ENCODE results near the gene GSTA3.
"Not testable (repeated sequence)": the region's sequence is repeated elsewhere in the genome, so short reads cannot be mapped to it uniquely, and the experiment has no call there.

The GSTA3 gene

DNA sequence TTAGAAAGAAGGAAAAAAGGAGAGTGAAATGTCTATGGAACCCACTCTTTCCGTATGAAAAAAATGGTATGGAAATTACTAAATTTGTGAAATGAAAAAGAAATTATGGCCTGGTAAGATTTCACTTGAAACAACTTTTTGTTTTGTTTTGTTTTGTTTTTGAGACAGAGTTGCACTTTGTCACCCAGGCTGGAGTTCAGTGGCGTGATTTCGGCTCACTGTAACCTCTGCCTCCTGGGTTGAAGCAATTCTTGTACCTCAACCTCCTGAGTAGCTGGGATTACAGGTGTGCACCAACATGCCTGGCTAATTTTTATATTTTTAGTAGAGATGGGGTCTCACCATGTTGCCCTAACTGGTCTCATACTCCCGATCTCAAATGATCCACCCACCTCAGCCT, 51.1 kb downstream of the GSTA3 start (continued):
- TF ChIP-seq, protein P1, sequence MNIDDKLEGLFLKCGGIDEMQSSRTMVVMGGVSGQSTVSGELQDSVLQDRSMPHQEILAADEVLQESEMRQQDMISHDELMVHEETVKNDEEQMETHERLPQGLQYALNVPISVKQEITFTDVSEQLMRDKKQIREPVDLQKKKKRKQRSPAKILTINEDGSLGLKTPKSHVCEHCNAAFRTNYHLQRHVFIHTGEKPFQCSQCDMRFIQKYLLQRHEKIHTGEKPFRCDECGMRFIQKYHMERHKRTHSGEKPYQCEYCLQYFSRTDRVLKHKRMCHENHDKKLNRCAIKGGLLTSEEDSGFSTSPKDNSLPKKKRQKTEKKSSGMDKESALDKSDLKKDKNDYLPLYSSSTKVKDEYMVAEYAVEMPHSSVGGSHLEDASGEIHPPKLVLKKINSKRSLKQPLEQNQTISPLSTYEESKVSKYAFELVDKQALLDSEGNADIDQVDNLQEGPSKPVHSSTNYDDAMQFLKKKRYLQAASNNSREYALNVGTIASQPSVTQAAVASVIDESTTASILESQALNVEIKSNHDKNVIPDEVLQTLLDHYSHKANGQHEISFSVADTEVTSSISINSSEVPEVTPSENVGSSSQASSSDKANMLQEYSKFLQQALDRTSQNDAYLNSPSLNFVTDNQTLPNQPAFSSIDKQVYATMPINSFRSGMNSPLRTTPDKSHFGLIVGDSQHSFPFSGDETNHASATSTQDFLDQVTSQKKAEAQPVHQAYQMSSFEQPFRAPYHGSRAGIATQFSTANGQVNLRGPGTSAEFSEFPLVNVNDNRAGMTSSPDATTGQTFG (tag by site-specific recombination; IDR thresholded peaks at IDR 0.05; ENCODE audit: borderline replicate concordance): no peak
- TF ChIP-seq ZFP69B (tag by site-specific recombination; IDR thresholded peaks at IDR 0.05) (no peak), ZNF138 (tag by site-specific recombination; IDR thresholded peaks at IDR 0.05; ENCODE audit: borderline replicate concordance) (no peak), MYNN (tag by site-specific recombination; IDR thresholded peaks at IDR 0.05; ENCODE audit: borderline replicate concordance) (no peak), ZNF791 (tag by site-specific recombination; IDR thresholded peaks at IDR 0.05) (no peak), ZNF311 (tag by site-specific recombination; IDR thresholded peaks at IDR 0.05; ENCODE audit: borderline replicate concordance) (no peak), ZNF221 (tag by site-specific recombination; IDR thresholded peaks at IDR 0.05; ENCODE audit: borderline replicate concordance) (no peak), ZNF302 (tag by site-specific recombination; IDR thresholded peaks at IDR 0.05; ENCODE audit: low read depth) (no peak), ZNF501 (tag by site-specific recombination; IDR thresholded peaks at IDR 0.05) (no peak)
- TF ChIP-seq, protein P2, sequence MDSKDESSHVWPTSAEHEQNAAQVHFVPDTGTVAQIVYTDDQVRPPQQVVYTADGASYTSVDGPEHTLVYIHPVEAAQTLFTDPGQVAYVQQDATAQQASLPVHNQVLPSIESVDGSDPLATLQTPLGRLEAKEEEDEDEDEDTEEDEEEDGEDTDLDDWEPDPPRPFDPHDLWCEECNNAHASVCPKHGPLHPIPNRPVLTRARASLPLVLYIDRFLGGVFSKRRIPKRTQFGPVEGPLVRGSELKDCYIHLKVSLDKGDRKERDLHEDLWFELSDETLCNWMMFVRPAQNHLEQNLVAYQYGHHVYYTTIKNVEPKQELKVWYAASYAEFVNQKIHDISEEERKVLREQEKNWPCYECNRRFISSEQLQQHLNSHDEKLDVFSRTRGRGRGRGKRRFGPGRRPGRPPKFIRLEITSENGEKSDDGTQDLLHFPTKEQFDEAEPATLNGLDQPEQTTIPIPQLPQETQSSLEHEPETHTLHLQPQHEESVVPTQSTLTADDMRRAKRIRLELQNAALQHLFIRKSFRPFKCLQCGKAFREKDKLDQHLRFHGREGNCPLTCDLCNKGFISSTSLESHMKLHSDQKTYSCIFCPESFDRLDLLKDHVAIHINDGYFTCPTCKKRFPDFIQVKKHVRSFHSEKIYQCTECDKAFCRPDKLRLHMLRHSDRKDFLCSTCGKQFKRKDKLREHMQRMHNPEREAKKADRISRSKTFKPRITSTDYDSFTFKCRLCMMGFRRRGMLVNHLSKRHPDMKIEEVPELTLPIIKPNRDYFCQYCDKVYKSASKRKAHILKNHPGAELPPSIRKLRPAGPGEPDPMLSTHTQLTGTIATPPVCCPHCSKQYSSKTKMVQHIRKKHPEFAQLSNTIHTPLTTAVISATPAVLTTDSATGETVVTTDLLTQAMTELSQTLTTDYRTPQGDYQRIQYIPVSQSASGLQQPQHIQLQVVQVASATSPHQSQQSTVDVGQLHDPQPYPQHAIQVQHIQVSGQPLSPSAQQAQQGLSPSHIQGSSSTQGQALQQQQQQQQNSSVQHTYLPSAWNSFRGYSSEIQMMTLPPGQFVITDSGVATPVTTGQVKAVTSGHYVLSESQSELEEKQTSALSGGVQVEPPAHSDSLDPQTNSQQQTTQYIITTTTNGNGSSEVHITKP (tag by site-specific recombination; IDR thresholded peaks at IDR 0.05): no peak

DNA sequence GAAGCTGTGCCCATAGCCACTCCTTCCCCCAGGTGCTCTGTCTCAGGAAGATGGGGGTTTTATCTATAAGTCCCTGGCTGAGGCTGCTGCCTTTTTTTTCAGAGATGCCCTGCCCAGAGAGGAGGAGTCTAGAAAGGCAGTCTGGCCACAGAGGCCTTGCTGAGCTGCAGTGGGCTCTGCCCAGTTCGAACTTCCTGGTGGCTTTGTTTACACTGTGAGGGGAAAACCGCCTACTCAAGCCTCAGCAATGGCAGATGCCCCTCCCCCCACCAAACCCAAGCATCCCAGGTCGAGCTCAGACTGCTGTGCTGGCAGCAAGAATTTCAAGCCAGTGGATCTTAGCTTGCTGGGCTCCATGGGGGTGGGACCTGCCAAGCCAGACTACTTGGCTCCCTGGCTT, 53.4 kb downstream of the GSTA3 start:
- ChIA-PET CTCF (interaction anchor here (1.0 to 1.5 kb wide), 3 partner anchors 15 to 132 kb away, joined by 3 to 4 read pairs (median 4); no protein-coding TSS in a partner anchor), POLR2A (interaction anchor here (1.1 kb wide), 1 partner anchor 436 kb away, joined by 3 read pairs; the partner anchor contains the start of gene EFHC1)
- H3K9me3 ChIP-seq (ENCODE audit: control insufficient read depth, insufficient read depth, low read depth, low read length); H3K4me3 ChIP-seq (ENCODE audit: low read depth, low read length); H3K4me1 ChIP-seq (ENCODE audit: control insufficient read depth, insufficient read depth, low read length); H3K36me3 ChIP-seq (ENCODE audit: control insufficient read depth in 2 of 2, insufficient read depth in 1 of 2, low read length in 2 of 2); H3K27ac ChIP-seq (ENCODE audit: extremely low read depth, low read depth, low read length): not testable (repeated sequence)
- TF ChIP-seq ZFHX2 (tag by site-specific recombination; conservative IDR thresholded peaks at IDR 0.05) (peak; percentile 55), ZIC2 (tag by site-specific recombination; IDR thresholded peaks at IDR 0.05) (peak; percentile 61), EGR2 (tag by site-specific recombination; IDR thresholded peaks at IDR 0.05; ENCODE audit: low read depth) (peak; percentile 42)

DNA sequence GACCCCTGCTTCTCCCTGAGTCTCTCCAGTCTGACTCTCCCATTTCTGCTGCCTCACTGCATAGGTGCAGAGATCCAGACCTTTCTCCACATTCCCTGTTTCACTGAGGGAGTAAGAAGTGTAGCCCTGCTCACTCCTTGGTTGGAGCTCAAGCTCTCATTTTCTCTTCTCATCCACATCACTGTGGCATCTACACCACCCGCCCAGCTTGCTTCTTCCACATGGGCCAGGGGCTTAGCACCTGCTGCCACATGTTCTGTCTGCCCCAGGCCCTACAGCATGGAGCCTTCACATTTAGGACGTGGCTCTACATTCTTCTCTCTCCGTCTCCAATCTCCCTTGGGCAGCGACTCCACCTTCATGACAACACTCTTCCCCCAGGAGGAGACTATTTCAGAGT, 60.4 kb downstream of the GSTA3 start:
- Histone ChIP-seq H3K4me1 (ENCODE audit: control insufficient read depth, insufficient read depth, low read length) (no peaks in the 10 kb centered on the region), H3K9me3 (ENCODE audit: control insufficient read depth, insufficient read depth, low read depth, low read length) (no peaks in the 10 kb centered on the region), H3K4me3 (ENCODE audit: low read depth, low read length) (no peak overlapping the region), H3K27ac (ENCODE audit: extremely low read depth, low read depth, low read length) (no peak overlapping the region), H3K36me3 (ENCODE audit: control insufficient read depth in 2 of 2, insufficient read depth in 1 of 2, low read length in 2 of 2) (no peaks in the 10 kb centered on the region)
- TF ChIP-seq ZNF146 (tag by site-specific recombination; IDR thresholded peaks at IDR 0.05): no peak
- TF ChIP-seq, protein P3, sequence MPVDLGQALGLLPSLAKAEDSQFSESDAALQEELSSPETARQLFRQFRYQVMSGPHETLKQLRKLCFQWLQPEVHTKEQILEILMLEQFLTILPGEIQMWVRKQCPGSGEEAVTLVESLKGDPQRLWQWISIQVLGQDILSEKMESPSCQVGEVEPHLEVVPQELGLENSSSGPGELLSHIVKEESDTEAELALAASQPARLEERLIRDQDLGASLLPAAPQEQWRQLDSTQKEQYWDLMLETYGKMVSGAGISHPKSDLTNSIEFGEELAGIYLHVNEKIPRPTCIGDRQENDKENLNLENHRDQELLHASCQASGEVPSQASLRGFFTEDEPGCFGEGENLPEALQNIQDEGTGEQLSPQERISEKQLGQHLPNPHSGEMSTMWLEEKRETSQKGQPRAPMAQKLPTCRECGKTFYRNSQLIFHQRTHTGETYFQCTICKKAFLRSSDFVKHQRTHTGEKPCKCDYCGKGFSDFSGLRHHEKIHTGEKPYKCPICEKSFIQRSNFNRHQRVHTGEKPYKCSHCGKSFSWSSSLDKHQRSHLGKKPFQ (tag by site-specific recombination; IDR thresholded peaks at IDR 0.05): no peak
- TF ChIP-seq ZNF274 (IDR thresholded peaks at IDR 0.05; ENCODE audit: low read length): no peak
- no peak for TF ChIP-seq ZNF274 (tag by site-specific recombination; IDR thresholded peaks at IDR 0.05; ENCODE audit: borderline replicate concordance)
- no peak for TF ChIP-seq KLF8 (tag by site-specific recombination; IDR thresholded peaks at IDR 0.05)
- TF ChIP-seq ZBTB21 (tag by site-specific recombination; IDR thresholded peaks at IDR 0.05): no peak
- TF ChIP-seq ZNF416 (tag by site-specific recombination; IDR thresholded peaks at IDR 0.05): no peak
- TF ChIP-seq KLF1 (tag by site-specific recombination; IDR thresholded peaks at IDR 0.05): no peak
- no peak for TF ChIP-seq ZNF2 (tag by site-specific recombination; IDR thresholded peaks at IDR 0.05)
- no peak for TF ChIP-seq ZBTB17 (tag by site-specific recombination; IDR thresholded peaks at IDR 0.05)
- TF ChIP-seq ZNF776 (tag by site-specific recombination; IDR thresholded peaks at IDR 0.05; ENCODE audit: borderline replicate concordance): no peak
- no peak for TF ChIP-seq ZNF140 (tag by site-specific recombination; IDR thresholded peaks at IDR 0.05)
- no peak for TF ChIP-seq ZNF660 (tag by site-specific recombination; IDR thresholded peaks at IDR 0.05)
- TF ChIP-seq RBAK (tag by site-specific recombination; IDR thresholded peaks at IDR 0.05): no peak
- TF ChIP-seq ZNF624 (tag by site-specific recombination; IDR thresholded peaks at IDR 0.05): no peak
- no peak for TF ChIP-seq GLIS1 (tag by site-specific recombination; IDR thresholded peaks at IDR 0.05)
- no peak for TF ChIP-seq ZNF114 (tag by site-specific recombination; IDR thresholded peaks at IDR 0.05)
- ChIA-PET CTCF (no interaction called here), POLR2A (no interaction called here)
